Gastroesophageal sphincter (tissue), 3 donors: ENCODE measurements around the gene SHISAL2A.

Experiments
- EP300 ChIP-seq: sonication (generic); formaldehyde crosslinking; IDR thresholded peaks from one replicate; pipeline ENCODE4 v1.6.1; 2017; ENCODE audit warnings: antibody characterized with exemption, mild to moderate bottlenecking
- POLR2A ChIP-seq, 2 donors: fragments of 450-650 bp; IDR thresholded peaks; one replicate each; pipeline ENCODE4 v1.6.1; 2017; ENCODE audit warnings: antibody characterized with exemption in 2 of 2, mild to moderate bottlenecking in 2 of 2, moderate library complexity in 1 of 2
- POLR2AphosphoS5 ChIP-seq: sonication (generic); formaldehyde crosslinking; IDR thresholded peaks from one replicate; pipeline ENCODE4 v1.6.1; 2017; ENCODE audit warnings: antibody characterized with exemption
- TF ChIP-seq, protein P1 (sequence below), 4 experiments: fragments of 200-600 bp in 2 of 4; fragments of 450-650 bp in 2 of 4; sonication (generic) in 1 of 4; IDR thresholded peaks; one replicate each; pipeline ENCODE4 v1.5.1; 2017 to 2019; ENCODE audit warnings: antibody characterized with exemption in 4 of 4, mild to moderate bottlenecking in 2 of 4, moderate library complexity in 2 of 4

DNA sequence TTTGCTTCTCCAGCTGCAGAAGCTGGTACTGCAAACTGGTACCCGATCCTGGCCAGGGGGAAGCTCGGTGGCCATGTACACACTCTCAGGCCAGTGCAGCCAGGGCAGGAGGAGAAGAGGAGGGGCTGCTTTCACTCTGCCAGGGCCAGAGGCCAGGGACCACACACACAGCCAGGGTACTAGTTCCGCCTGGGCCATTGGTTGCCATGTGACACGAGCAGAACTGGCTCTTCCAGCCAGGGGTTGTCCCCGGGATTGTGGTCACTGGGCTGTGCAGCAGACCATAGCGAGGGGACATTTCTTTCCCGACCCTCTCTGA, 3.7 kb upstream of the SHISAL2A start:
- TF ChIP-seq, protein P1, sequence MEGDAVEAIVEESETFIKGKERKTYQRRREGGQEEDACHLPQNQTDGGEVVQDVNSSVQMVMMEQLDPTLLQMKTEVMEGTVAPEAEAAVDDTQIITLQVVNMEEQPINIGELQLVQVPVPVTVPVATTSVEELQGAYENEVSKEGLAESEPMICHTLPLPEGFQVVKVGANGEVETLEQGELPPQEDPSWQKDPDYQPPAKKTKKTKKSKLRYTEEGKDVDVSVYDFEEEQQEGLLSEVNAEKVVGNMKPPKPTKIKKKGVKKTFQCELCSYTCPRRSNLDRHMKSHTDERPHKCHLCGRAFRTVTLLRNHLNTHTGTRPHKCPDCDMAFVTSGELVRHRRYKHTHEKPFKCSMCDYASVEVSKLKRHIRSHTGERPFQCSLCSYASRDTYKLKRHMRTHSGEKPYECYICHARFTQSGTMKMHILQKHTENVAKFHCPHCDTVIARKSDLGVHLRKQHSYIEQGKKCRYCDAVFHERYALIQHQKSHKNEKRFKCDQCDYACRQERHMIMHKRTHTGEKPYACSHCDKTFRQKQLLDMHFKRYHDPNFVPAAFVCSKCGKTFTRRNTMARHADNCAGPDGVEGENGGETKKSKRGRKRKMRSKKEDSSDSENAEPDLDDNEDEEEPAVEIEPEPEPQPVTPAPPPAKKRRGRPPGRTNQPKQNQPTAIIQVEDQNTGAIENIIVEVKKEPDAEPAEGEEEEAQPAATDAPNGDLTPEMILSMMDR (IDR thresholded peaks at IDR 0.05): no peak
- TF ChIP-seq POLR2A (IDR thresholded peaks at IDR 0.05) (no peak), EP300 (no peak), POLR2AphosphoS5 (no peak)
